ENCODE measurements around the gene PTPRC.
A peak's percentile ranks its signal among the peaks of the same experiment; 100 is the strongest.

The PTPRC gene

DNA sequence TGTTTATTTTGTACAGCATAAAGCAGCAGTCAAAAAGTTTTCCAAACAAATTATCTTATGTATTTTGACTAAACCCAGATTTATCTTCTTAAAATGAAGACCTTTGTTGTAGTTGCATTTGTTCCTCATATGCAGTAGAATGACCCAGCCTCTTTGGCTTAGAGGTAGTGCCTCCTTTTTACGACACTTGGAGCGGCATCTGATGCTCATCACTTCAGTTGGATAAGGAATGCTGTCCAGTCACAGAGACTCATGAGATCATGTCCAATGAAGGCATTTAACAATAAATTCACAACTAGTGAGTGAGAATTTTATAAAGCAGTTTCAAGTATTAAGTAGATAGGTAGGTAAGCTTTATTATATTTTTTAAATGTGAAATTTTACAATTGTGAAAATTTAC, 35.2 kb downstream of the PTPRC start:
- no peak for DNase-seq (ENCODE audit: low spot score)

DNA sequence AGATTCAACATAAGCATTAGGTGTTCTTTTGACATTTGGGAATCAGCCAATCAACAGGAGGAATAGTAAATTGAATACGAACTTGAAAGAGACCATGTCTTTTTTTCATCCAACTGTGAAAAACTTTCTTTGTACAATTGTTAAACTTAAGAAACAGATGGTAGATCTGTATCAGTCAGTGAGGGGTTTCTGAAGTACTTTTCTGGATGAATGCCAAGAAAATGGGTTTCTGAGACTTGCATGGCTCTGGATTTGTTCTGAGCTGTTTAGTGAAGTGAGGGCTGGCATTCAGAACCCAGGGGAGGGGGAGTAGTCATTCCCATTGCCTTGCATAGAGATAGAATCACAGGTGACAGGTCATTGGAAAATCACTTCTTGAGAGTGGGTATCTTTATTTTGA, 37.4 kb downstream of the PTPRC start:
- no peak for DNase-seq (ENCODE audit: low spot score)

DNA sequence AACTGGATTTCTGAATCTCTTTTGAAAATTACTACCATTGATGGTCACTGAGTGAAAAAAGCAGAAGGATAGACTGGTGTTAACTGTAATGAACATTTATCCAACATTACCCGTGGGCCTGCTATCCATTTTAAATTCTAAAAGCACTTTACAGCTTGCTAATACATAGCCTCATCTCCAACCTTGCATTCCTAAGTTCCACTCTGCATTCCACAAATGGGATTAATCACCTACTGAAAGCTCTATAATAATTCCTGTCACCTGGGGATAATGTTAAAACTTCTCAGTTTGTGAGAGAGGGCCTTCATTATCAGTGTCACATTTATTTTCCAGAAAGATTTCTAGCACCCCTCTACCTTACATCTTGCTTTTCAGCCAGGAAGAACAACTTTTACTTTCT, 38.2 kb downstream of the PTPRC start:
- no peak for DNase-seq (ENCODE audit: low spot score)

- DNase-seq (ENCODE audit: low spot score) = no peak
Measured at GRCh38 chr1:198677871-198678270, 39.0 kb downstream of the PTPRC start.

DNA sequence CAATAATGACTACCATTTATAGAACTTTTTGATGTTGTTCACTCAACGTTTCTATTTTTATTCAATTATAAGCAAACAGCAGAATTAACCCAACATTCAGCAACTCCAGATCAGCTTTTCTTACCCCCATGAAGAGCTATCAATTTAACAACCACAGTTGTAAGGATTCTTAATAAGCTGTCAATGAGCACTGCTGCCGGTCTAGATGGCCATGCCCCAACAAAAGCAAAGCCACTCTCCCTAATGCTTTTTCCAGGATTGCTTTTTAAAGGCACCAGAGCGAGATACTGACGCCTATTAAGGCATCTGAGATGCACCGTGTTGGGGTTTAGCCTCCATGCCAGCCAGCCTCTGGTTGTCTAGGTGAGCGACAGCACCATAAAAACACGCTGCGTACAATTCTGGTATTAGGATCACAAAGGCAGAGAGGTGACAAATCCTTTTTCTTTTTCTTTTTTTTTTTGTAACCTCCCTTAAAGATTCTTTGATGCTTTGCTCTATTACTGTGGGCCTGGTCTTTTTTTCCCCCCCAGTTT, 39.5 kb downstream of the PTPRC start:
- no peak for DNase-seq (ENCODE audit: low spot score)

GRCh38 chr1:198678901-198679329, 40.1 kb downstream of the PTPRC start:
- no peak for DNase-seq (ENCODE audit: low spot score)

- no peak for DNase-seq (ENCODE audit: low spot score)
Measured at GRCh38 chr1:198679535-198680173, 40.8 kb downstream of the PTPRC start.

- DNase-seq (ENCODE audit: low spot score) = no peak
Measured at GRCh38 chr1:198680174-198680875, 41.5 kb downstream of the PTPRC start.

- DNase-seq (ENCODE audit: low spot score) = no peak
Measured at GRCh38 chr1:198681252-198681651, 42.4 kb downstream of the PTPRC start.

DNA sequence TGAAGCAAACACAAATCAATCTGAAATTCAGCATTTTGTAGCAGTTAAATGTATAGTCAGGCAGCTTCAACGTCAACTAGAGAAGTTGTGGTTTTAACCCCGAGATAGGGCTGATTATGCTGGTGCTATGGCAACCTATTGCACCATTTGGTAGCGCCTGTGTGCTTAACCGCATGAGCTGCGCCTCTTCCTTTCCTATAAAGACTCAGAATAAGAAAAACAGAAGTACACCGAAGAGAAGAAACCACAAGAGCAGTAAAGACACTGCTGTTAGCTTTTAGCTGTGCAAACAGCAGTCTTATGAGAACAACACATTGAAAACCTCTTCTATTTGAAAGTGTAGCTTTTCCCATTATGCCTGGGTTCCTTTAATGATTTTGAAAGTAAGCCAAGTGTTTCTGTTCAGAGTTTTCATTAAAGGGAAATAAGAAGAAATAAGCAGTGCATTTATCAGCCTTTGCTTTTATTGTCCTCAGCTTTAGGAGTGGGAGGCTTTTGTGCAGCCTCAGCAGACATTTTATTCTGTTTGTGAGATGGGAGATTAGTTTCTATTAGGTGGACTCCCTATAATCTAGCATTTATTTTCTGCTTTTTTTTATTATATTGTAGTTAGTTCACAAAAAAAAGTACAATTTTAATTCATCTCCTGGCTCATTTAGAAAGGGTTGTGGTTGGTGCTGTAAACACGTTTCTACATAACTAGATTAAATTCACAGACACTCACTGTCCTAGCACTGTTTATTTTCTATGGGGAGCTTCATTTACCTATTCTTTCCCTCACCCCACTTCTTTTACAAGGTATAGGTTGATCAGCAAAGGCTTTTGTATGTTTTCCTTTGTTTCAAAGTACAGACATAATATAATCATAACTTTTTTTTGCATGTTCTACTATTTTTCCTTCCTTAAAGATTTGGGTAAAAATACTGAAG, 43.3 kb downstream of the PTPRC start:
- no peak for DNase-seq (ENCODE audit: low spot score)

DNA sequence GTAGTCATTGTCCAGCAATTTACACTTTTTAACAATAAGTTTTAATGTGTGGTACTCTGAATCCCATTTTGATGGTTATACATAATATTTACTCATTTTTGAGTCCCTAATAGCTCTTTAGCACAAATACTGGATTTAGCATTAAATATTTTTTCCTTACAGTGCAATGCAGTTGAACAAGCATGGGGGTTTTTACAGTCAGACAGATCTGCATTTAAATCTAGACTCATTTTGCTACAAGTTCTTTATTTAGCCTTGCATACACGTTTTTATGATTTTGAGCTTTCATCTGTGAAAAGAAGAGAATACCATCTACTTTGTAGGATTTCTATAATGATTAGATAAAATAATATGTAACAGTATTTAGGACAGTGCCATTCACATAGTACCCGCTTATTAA, 44.0 kb downstream of the PTPRC start:
- DNase-seq (ENCODE audit: low spot score) = no peak

GRCh38 chr1:198683449-198683848, 44.6 kb downstream of the PTPRC start:
- no peak for DNase-seq (ENCODE audit: low spot score)

DNA sequence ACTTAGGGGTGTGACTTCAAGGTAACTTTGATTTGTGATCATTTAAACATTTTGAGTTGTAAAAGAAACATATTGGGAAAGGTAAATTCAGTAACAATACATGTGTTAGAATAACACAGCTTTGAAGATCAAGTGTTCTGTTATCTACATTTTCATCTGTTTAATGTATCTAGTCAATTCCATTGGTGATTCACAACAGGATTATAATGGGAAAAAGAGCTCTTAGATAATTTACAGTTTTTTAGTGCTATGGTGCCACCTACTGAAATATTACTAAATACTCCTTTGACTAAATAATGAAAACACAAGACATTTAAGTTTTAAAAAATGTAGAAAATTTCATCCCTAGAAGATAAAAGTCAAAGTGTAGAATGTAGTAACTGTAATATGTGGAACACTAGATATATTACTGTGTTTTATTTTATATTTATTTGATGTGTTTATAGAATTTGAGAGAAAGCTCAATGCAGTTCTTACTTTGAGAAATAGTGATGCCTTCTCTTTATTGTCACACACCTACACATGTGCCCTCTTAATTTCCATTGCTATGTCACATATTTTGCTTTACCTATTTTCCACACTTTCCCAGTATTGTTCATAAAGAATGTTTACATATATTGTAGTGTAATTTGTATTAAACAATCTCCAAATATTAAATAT, 47.4 kb downstream of the PTPRC start:
- no peak for DNase-seq (ENCODE audit: low spot score)

GRCh38 chr1:198687429-198687828, 48.6 kb downstream of the PTPRC start:
- DNase-seq (ENCODE audit: low spot score) = no peak

DNA sequence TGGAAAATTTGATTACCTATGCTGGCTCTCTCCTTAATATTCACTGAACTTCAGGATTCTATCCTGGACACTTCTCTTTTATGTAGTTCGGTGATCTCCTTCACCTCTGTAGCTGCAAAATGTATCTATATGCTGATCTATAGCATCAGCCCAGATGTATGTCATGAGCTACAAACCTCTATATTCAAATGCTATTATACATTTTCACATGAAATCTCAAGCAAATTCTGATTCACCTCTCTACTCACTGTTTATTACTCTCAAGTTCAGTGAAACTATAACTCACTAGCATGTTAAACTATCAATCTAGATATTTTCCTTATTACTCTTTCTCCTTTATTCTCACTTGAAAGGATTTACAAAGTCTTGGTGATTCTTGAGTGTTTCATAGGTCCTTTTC, 52.2 kb downstream of the PTPRC start:
- no peak for DNase-seq (ENCODE audit: low spot score)

- DNase-seq (ENCODE audit: low spot score) = no peak
Measured at GRCh38 chr1:198693321-198693720, 54.5 kb downstream of the PTPRC start.

GRCh38 chr1:198694542-198694941, 55.7 kb downstream of the PTPRC start:
- no peak for DNase-seq (ENCODE audit: low spot score)

DNA sequence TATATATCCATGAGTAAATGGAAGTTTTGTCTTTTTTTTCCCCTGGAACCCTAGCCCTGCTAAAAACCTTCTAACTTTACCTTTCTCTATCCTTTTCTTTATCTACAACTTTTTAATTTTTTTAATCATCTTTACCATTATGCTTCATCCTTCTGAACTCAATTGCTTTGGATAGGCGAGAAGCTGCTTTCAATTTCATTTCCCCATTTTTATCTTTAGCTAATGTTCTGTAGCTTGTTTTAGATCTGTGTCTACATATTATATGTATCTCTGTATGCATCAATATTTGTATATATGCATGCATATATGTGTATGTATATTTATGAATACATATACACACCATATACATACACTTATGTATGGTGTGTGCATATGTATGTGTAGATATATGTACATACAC, 57.4 kb downstream of the PTPRC start:
- no peak for DNase-seq (ENCODE audit: low spot score)

DNA sequence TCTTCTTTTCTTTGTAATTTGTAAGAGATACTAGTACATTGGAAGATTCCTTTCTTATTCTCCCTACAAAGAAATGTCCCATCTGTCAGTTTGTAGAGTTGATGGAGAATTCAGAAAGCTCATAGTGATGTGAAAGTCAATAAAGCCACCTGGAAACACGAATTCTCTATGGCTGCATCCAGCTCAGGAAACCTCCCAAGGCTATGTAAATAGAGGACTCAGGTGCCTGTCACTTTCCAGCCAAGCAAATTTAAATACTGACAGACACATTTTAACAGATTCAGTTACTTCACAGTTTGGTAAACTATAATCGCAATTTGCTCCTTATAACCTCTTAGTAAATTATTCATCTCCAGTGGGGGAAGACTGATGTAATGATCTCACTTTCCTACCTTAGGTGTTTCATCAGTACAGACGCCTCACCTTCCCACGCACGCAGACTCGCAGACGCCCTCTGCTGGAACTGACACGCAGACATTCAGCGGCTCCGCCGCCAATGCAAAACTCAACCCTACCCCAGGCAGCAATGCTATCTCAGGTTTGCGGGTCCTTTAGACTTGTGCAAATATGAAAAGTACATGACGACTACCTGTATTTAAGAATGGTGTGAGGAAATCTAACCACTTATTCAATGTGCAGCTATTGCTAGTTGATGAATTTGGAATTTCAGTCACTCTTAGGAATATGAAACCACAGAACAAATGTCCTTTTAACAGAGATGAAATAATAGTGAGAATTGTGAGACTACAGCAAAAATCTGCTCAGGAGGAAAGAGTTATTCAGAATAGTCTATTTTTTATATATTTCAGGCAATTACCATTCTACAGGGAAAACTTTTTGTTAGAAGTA, 60.6 kb downstream of the PTPRC start:
- DNase-seq (ENCODE audit: low spot score) = peak; percentile 27

DNA sequence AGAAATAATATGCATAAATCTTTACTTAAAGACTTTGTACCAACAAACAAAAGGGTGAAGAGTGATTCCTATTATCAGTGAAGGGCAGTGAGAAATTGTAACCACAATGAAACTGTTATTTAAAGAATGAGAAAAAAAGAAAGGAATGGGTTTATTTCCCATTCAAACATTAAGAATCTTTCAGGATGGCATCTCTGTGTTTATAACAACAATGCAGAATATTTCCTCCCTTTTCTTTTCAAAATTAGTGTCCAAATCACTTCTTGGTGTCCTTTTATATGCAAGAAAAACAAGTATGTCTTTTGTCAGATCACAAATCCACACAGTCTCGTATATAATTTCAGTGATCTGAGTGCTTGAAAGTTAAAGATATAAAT, 61.2 kb downstream of the PTPRC start:
- no peak for DNase-seq (ENCODE audit: low spot score)

DNA sequence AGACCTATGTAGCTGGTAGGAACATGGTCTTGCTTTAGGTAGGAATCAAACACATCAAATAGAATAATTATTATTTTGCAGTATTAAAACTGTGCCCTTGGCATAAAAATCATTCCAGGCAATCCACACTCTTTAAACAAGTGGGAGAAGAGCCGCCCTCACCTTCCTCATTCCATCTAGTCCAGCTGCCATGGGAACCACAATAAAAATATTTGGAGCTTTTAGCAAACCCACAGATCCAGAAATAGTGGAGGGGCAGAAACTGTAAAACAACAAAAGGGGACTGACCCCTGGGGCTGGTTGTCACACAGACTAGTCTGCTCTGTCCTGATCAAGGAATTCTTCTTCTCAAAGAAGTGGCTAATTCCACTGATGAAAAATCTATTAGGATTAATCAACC, 61.6 kb downstream of the PTPRC start:
- DNase-seq (ENCODE audit: low spot score) = no peak

All from HuH-7.5 (cell line).